Neural cell (in vitro differentiated cells): ENCODE results near the gene IFIT5.

Experiments used
- CTCF ChIP-seq: fragments of 450-650 bp; IDR thresholded peaks from 2 replicates; pipeline ENCODE4 v1.5.1; 2014; ENCODE audit warnings: antibody characterized with exemption, mild to moderate bottlenecking, moderate library complexity; ENCODE audit not compliant: poor library complexity, severe bottlenecking
- EP300 ChIP-seq: fragments of 450-650 bp; conservative IDR thresholded peaks from 2 replicates; pipeline ENCODE4 v1.6.1; 2014; ENCODE audit warnings: antibody characterized with exemption, mild to moderate bottlenecking, moderate library complexity; ENCODE audit not compliant: poor library complexity, severe bottlenecking
- EZH2 ChIP-seq: fragments of 200-600, 300-800 bp; shearing (Covaris generic), sonication (generic); IDR thresholded peaks from 2 replicates; pipeline ENCODE4 v1.6.1; 2014; ENCODE audit warnings: antibody characterized with exemption, low read length, borderline replicate concordance, mild to moderate bottlenecking; ENCODE audit not compliant: insufficient read depth, poor library complexity, severe bottlenecking
- MXI1 ChIP-seq: fragments of 450-650 bp; conservative IDR thresholded peaks from 2 replicates; pipeline ENCODE4 v1.6.1; 2014; ENCODE audit warnings: antibody characterized with exemption, mild to moderate bottlenecking; ENCODE audit not compliant: poor library complexity, severe bottlenecking
- POLR2AphosphoS5 ChIP-seq: IDR thresholded peaks from 2 replicates; pipeline ENCODE4 v1.6.1; 2012
- RAD21 ChIP-seq: fragments of 450-650 bp; conservative IDR thresholded peaks from 2 replicates; pipeline ENCODE4 v1.6.1; 2014; ENCODE audit warnings: antibody characterized with exemption, mild to moderate bottlenecking, moderate library complexity
- REST ChIP-seq: IDR thresholded peaks from 2 replicates; pipeline ENCODE4 v1.6.1; 2012; ENCODE audit warnings: borderline replicate concordance
- TAF1 ChIP-seq: IDR thresholded peaks from 2 replicates; pipeline ENCODE4 v1.6.1; 2012; ENCODE audit warnings: low read depth

- TF ChIP-seq CTCF (no peak), EZH2 (no peak), RAD21 (no peak), POLR2AphosphoS5 (no peak), REST (no peak), MXI1 (no peak), EP300 (no peak), TAF1 (no peak)
These were observed 55.1 kb downstream of the IFIT5 start for GRCh38 chr10:89469517-89469916.
